Muscle of back (tissue), 11 donors: ENCODE measurements around the gene HOXA2. TPM values are rescaled to one million over a fixed set of nuclear protein-coding genes. Genes with fewer than 3 reads are reported as not detected.

Experiments used
- DNase-seq, 3 donors: peaks; one replicate each; pipeline versions ENCODE4 v3.0.0 to v3.0.0-alpha.2; 2013
- polyA plus RNA-seq, 10 donors: library from polyadenylated mRNA; unstranded; fragments of 120-200 nt; gene quantifications; one replicate each; pipeline ENCODE4 v1.2.1, GENCODE V29; 2013; ENCODE audit not compliant: insufficient read length in 10 of 10

The HOXA2 gene
- polyA plus RNA-seq, 10 donors: 1.6 to 7.4 (median 4.4) TPM

DNA sequence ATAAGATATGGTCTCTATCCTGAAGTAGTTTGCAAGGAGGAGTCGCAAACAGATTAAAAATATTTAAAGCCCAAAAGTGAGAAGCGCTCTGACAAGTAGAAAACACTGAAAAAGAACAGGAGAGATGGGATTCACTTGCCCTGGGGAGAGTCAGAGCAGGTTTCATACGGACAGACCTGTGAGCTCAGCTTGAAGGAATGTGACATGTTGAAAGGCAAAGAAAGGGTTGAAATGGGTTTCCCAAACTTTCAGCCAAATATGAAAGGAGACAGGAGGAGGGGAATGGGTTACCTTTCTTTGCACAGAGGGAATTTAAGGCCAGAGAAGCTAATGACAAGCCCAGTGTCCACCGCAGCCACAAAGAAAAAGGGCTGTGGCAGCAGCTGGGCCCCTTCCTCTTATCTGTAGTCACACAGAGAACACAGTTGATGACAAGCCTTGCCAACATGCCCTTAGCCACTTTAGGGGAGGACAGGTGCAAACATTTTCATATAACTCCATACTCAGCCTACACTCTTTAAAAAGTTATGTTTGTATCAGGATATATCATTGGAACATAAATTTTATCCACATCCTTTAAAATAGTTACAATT lies 21.5 kb downstream of the HOXA2 start:
- no peak for DNase-seq

DNA sequence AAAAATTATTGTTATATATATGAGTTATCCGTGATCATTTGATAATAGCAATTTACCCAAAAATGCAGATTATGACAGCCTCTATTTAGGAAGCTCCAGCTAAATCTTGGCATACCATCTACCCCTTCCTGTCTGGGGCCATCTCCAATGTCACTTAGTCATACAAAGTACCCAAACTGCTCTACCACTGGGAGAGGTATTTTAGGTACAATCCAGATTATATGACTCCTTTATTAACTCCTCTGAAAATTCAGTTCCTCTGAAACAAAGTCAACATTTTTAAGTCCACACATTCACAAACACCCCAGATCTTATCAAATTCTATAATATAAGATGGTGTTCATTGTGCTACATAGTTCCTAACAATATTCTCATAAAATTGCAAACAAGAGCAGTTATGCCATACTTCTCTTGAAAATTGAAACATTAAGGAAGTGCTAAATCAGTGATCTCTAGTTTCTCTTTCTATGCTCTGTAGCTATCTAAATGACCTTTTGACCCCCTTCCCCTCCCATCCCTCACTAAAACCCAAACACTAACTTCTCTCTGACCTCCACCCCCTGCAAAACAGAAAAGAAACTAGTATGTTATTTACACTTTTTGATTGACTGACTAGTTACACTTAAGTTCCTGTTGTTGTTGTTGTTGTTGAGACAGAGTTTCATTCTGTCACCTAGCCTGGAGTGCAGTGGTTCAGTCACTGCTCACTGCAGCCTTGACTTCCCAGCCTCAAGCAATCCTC lies 23.1 kb downstream of the HOXA2 start:
- DNase-seq: no peak

DNA sequence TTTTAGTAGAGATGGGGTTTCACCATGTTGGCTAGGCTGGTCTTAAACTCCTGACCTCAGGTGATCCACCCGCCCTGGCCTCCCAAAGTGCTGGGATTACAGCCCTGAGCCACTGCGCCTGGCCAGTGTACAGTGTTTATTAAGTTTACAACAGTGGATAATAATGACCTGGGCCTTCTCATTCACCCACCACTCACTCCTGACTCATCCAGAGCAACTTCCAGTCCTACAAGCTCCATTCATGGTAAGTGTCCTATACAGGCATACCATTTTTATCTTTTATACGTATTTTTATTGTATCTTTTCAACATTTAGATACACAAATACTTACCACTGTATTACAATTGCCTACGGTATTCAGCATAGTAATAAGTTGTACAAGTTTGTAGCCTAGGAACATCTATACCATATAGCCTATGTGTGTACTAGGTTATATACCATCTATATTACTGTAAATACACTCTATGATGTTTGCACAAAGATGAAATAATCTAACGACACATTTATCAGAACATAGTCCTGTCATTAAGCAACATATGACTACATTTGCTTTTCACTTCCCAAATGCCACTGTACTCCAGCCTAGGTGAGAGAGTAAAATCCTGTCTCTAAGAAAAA lies 23.8 kb downstream of the HOXA2 start:
- no peak for DNase-seq

DNA sequence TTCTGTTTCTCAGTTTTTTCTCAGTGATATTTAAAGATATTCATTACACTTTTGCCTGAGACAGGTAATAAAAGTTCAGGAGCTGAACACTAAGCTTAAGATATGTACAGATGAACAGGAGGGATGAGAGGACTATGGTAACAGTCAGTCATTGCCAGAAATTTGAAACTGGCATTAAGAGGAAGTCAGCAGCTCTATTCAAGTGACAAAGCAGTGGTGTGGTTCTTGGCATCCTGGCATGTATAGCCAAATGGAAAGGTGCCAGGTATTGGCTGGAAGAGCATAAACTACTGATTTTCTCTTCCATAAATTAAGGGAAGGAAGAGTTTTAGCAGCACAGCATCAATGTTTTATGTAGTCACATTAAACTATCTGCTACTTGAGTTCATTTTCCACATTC lies 29.4 kb downstream of the HOXA2 start:
- no peak for DNase-seq

DNA sequence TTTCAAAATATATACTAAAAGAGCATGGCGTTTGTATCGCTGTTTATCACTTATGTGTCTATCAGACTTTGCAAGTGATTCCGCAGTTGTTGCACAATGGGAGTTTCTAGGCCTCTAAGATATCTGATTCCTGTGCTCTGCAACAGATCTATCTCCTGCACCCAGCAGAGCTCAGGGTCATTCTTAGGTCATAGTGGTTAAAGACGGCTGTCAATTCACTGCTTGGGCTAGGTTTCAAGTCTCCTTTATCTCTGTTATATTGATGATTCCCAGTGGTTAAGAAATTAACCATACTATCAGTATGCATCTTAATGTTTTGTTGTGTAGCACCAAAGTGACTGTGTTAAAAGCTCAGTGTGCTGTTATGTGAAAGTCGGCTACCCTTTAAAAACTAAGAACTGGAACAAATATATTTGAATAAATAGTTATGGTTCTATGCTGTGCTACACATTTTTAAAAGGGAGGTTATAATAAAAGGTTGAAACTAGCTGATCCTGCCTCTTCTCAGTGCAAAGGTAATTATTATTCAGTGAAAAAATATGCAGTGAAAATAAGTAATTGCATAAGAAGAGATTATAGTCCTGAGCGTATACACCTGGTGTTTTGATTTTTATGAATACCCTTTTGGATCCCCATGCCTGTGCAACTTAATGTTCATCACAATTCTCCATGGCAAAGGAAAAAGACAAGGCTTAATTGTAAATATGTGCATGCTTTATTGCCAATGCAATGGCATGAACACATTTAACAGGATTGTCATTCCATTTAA lies 30.7 kb downstream of the HOXA2 start:
- DNase-seq: no peak

DNA sequence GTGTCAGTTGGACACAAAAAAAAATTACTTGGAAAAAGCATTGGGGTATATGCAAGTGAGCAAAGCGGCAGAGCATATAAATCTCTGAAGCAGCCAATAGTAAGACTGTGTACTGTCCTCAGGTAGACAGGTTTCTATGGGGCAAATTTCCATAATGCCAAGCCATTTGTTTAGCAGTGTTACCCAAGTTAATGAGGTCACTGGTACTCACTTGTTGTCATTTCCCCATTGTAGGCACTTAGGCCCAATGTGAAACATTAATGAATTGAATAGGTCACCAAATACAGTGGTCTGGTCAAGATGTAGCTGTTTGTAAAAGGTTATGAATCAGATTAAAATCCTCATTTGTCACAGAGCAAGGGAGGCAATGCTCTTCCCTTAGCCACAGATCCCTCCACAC lies 34.2 kb downstream of the HOXA2 start:
- DNase-seq: no peak

DNA sequence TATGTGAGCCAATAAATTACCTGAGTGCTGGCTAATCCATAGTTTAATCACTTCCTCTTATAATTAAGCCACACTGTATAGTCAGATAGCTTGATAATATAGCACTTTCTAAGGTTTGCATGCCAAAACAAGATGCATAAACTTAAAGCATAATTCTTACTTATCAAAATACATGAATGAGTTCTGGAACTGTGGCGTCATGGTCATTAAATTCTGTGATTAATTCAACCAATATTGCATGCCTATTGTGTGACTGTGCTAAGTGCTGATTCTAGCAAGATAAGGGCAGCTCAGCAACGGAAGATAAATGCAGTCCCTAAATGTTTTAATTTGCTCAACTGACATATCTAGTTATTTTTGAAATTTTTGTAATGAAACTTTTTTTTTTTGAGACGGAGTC lies 36.3 kb downstream of the HOXA2 start:
- DNase-seq: no peak

DNA sequence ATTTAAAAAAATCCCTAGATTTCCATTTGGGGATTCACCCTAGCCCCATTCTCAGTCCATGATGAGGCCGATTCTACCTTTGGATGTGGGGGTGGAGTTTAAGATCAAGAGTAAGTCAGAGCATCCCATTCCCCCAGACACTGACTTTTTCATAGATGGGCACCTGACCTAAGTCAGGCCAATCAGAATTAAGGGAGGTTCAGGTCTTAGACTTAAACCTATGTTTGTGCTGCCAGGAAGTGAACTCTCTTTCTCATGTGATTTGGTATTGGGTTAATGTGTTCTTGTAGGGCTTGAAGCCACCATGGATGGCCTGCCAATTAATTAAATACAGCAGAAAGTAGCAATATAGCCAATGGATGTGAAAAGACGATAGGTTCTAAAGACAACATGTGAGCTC lies 36.8 kb downstream of the HOXA2 start:
- DNase-seq: no peak

DNA sequence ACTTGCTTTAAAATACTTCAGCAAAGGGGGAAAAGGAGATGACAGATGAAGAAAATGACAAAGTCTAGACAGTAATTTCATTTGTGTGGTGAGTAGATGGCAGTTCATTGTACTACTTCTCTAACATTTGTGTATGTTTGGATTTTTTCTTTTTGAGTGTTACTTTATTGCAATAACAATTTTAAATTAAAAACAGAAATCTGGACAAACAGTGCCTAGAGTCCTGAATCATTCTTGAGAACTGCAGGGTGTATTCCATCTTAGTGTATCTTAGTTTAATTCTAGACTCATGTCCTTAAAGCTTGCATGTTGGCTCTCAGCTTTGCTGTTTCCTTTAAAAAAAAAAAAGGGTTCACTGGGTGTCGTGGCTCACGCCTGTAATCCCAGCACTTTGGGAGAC lies 37.8 kb downstream of the HOXA2 start:
- no peak for DNase-seq

DNA sequence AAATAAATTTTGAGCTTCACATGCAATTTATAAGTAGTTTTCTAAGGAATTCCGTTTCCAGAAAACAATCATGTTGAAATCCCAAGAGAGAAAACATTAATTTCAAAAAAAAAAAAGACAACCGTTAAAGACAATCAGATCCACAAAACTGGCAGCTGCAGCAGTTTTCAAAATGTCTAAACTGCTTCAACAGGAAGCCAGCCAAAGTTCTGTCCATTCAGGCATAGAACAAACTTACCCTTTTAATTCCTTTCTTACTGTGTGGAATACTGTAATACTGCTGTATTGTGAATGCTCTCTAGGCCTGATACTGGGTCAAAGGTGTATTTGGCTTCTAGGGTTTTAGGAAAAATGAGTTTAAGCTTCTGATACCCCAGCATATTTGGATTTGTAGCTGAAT lies 38.3 kb downstream of the HOXA2 start:
- DNase-seq: peak; percentile 60 to 86 (median 70)

DNA sequence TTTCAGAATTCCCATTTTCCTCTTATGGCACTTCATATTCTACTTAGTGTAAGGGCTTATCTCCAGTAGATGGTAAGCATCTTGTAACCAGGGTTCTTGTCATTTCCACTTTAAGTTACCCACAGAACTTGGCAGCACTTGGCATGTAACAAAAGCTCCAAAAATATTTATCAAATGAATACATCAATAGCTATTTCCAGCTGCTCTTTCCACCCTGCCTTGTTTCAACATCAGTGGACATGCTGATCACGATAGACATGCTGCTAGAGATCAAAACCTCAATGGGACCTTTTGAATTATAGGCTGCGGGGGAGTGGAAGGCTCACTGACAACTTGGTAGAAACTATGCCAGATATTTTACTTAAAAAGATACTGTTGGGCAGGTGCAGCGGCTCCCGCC lies 39.5 kb downstream of the HOXA2 start:
- DNase-seq: no peak

DNA sequence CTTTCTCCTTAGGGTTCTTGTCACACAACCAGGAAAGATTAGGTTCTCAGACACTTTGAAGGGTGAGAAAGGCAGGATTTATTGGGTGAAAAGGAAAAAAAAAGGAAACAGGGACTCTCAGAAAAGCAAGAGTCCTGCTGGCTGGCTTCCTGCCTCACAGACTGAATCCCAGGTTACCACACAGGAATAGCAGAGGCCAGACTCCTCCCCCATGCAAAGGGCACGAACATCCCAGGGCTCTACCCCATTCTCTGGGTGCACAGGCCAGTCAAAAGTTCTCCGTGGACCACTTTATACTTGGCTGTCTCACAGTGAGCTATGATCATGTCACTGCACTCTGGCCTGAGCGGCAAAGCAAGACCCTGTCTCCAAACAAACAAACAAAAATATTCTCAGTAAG lies 49.3 kb downstream of the HOXA2 start:
- no peak for DNase-seq

DNA sequence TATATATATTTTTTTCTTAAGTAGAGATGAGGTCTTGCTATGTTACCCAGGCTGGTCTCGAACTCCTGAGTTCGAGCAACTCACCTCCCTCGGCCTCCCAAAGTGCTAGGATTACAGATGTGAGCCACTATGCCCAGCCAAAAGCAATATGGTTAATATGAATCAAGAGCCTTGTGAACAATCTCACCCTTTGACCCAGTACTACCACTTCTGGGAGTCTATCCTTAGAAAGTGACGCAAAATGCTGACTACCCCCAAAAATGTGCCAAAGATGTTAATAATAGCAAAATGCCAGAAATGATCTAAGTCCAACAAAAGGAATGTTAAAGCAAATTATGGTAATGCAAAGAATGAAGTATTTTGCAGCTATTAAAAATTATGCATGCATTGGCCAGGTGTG lies 51.0 kb downstream of the HOXA2 start:
- no peak for DNase-seq

Other genes starting within 250 kb of the HOXA2 start
- gene SKAP2, start 238.1 kb downstream of the HOXA2 start, polyA plus RNA-seq: 10 to 100 TPM in 8 of 10 donors, 1 to 10 TPM in 2; 9.5 to 15.3 (median 13.5) TPM
- gene HOXA1, start 6.7 kb downstream of the HOXA2 start, polyA plus RNA-seq: 1 to 10 TPM in 5 of 10 donors, under 1 TPM in 5; 0.71 to 1.3 (median 0.98) TPM
- gene HOXA4, start 28.1 kb upstream of the HOXA2 start, polyA plus RNA-seq: 10 to 100 TPM; 12.7 to 34.5 (median 26.5) TPM
- gene HOXA5, start 41.0 kb upstream of the HOXA2 start, polyA plus RNA-seq: 10 to 100 TPM in 2 of 10 donors, 1 to 10 TPM in 8; 6.4 to 12.0 (median 7.9) TPM
- gene HOXA6, start 45.1 kb upstream of the HOXA2 start, polyA plus RNA-seq: 1 to 10 TPM in 5 of 10 donors, under 1 TPM in 5; 0.27 to 7.4 (median 2.3) TPM
- gene HOXA3, start 49.9 kb upstream of the HOXA2 start, polyA plus RNA-seq: 10 to 100 TPM in 7 of 10 donors, 1 to 10 TPM in 3; 7.1 to 20.2 (median 13.8) TPM
- 10 to 100 TPM in 2 of 10 donors, 1 to 10 TPM in 7, under 1 TPM in 1; 0.84 to 12.3 (median 5.6) TPM for gene HOXA7, start 54.0 kb upstream of the HOXA2 start, polyA plus RNA-seq
- gene HOXA9, start 62.9 kb upstream of the HOXA2 start, polyA plus RNA-seq: 10 to 100 TPM in 5 of 10 donors, under 1 TPM in 5; 0.15 to 25.4 (median 6.0) TPM
- gene HOXA10, start 71.6 kb upstream of the HOXA2 start, polyA plus RNA-seq: 10 to 100 TPM in 4 of 10 donors, 1 to 10 TPM in 1, under 1 TPM in 4, not detected in 1; 0.20 to 38.2 (median 9.7) TPM
- 1 to 10 TPM in 2 of 10 donors, under 1 TPM in 2, not detected in 6; 0.12 to 6.9 (median 2.4) TPM for gene HOXA11, start 82.5 kb upstream of the HOXA2 start, polyA plus RNA-seq
- gene HOXA13, start 97.4 kb upstream of the HOXA2 start, polyA plus RNA-seq: under 1 TPM in 2 of 10 donors, not detected in 8; 0.20 to 0.41 TPM
- not detected for gene EVX1, start 140.1 kb upstream of the HOXA2 start, polyA plus RNA-seq